A673 (cell line): ENCODE measurements around the gene CHAT. TPM values are rescaled to one million over a fixed set of nuclear protein-coding genes. Genes with fewer than 3 reads are reported as not detected.

ENCODE experiments used
- BruUV-seq: library from RNA; stranded (reverse); fragments of 400-500 nt; replicated peaks from 2 replicates; lab custom pipeline; 2021; lab: Mats Ljungman, UMichigan
- CTCF ChIA-PET: fragments of 300-600 bp; sonication (Branson Sonifier 250); formaldehyde crosslinking; loops from one replicate; lab custom pipeline; 2022; ENCODE audit warnings: antibody characterized with exemption; lab: Charles Lee
- POLR2A ChIA-PET: fragments of 300-600 bp; sonication (Branson Sonifier 250); formaldehyde crosslinking; loops from one replicate; lab custom pipeline; 2022; ENCODE audit warnings: antibody characterized with exemption; ENCODE audit not compliant: low non-redundant PET; lab: Charles Lee
- DNase-seq: peaks from one replicate; pipeline ENCODE4 v3.0.0-alpha.2; 2015; ENCODE audit warnings: low spot score
- H3K27ac ChIP-seq: fragments of 200-600 bp; sonication (generic); 2 replicates; pipeline ENCODE4 v1.5.1; 2016; ENCODE audit warnings: mixed run types, low read depth, mild to moderate bottlenecking, mixed read lengths, antibody characterized with exemption, low read length; ENCODE audit not compliant: poor library complexity, severe bottlenecking
- H3K27me3 ChIP-seq: fragments of 200-600 bp; sonication (generic); replicated peaks from 2 replicates; pipeline ENCODE4 v1.6.1; 2017; ENCODE audit warnings: mixed run types, low read depth, mild to moderate bottlenecking, mixed read lengths, antibody characterized with exemption, low read length; ENCODE audit not compliant: insufficient read depth, poor library complexity
- H3K36me3 ChIP-seq: fragments of 200-600 bp; sonication (generic); 2 replicates; pipeline ENCODE4 v1.6.1; 2016; ENCODE audit warnings: mixed run types, mild to moderate bottlenecking, mixed read lengths, antibody characterized with exemption, low read length; ENCODE audit not compliant: insufficient read depth, poor library complexity, severe bottlenecking
- H3K4me1 ChIP-seq: fragments of 200-600 bp; sonication (generic); 2 replicates; pipeline ENCODE4 v1.6.1; 2017; ENCODE audit warnings: mixed run types, mild to moderate bottlenecking, mixed read lengths, antibody characterized with exemption, low read length; ENCODE audit not compliant: insufficient read depth, poor library complexity, severe bottlenecking
- H3K4me3 ChIP-seq: fragments of 200-600 bp; sonication (generic); 2 replicates; pipeline ENCODE4 v1.5.1; 2016; ENCODE audit warnings: low read depth, mixed run types, mild to moderate bottlenecking, mixed read lengths, low read length; ENCODE audit not compliant: poor library complexity, severe bottlenecking
- H3K9me3 ChIP-seq: fragments of 200-600 bp; sonication (generic); 2 replicates; pipeline ENCODE4 v1.6.1; 2016; ENCODE audit warnings: mixed run types, low read depth, mild to moderate bottlenecking, mixed read lengths, antibody characterized with exemption, low read length; ENCODE audit not compliant: poor library complexity, severe bottlenecking
- CTCF ChIP-seq: fragments of 300-800, 200-600 bp; sonication (generic); conservative IDR thresholded peaks from 2 replicates; pipeline ENCODE4 v1.5.1; 2017; ENCODE audit warnings: low read depth, mild to moderate bottlenecking, antibody characterized with exemption, low read length, moderate library complexity, mixed read lengths
- EZH2 ChIP-seq: fragments of 200-600 bp; sonication (generic); IDR thresholded peaks from 2 replicates; pipeline ENCODE4 v1.6.1; 2017; ENCODE audit warnings: borderline replicate concordance, low read depth, mild to moderate bottlenecking, mixed read lengths, antibody characterized with exemption, low read length; ENCODE audit not compliant: poor library complexity, severe bottlenecking
- intact Hi-C: fragments of 100-400 bp; cut with micrococcal nuclease; formaldehyde crosslinking; loops from one replicate; pipeline ENCODE4 v1.10.0; 2022; ENCODE audit not compliant: unreplicated experiment
- total RNA-seq: library from RNA; stranded (reverse); gene quantifications from 2 replicates; pipeline ENCODE4 v1.2.3, GENCODE V29; 2021

The CHAT gene
- total RNA-seq, 1 experiment from 2014 or later: 0.56 TPM

GRCh38 chr10:49663596-49663995 is 49.8 kb downstream of the CHAT start:
- intact Hi-C loops: no loop called here
- POLR2A ChIA-PET: no interaction called here
- BruUV-seq: no TSS peak

GRCh38 chr10:49664006-49664841 is 50.4 kb downstream of the CHAT start:
- Histone ChIP-seq H3K36me3 (no peaks in the 10 kb centered on the region), H3K4me1 (no peaks in the 10 kb centered on the region), H3K27ac (no peak overlapping the region), H3K9me3 (peaks cover 2% of the 10 kb centered on the region), H3K4me3 (no peak overlapping the region), H3K27me3 (peaks cover 11% of the 10 kb centered on the region)
- CTCF ChIA-PET: no interaction called here
- no peak for DNase-seq
- intact Hi-C loops: no loop called here
- TF ChIP-seq CTCF (no peak), EZH2 (no peak)
- no TSS peak for BruUV-seq
- POLR2A ChIA-PET: no interaction called here

More at GRCh38 chr10:49663596-49663995, 49.8 kb downstream of the CHAT start:
- no peaks in the 10 kb centered on the region for H3K36me3 ChIP-seq
- peaks cover 5% of the 10 kb centered on the region for H3K9me3 ChIP-seq
- H3K4me1 ChIP-seq: no peaks in the 10 kb centered on the region
- DNase-seq: no peak
- no peak overlapping the region for H3K4me3 ChIP-seq
- CTCF ChIA-PET: no interaction called here
- no peak for TF ChIP-seq CTCF
- TF ChIP-seq EZH2: no peak
- peaks cover 7% of the 10 kb centered on the region for H3K27me3 ChIP-seq
- no peak overlapping the region for H3K27ac ChIP-seq

GRCh38 chr10:49664842-49665355 is 51.1 kb downstream of the CHAT start:
- intact Hi-C loops: no loop called here
- no peaks in the 10 kb centered on the region for H3K9me3 ChIP-seq
- no peak for DNase-seq
- H3K36me3 ChIP-seq: no peaks in the 10 kb centered on the region
- no peak for TF ChIP-seq CTCF
- no peak for TF ChIP-seq EZH2
- H3K27ac ChIP-seq: no peak overlapping the region
- H3K4me3 ChIP-seq: no peak overlapping the region
- BruUV-seq: no TSS peak
- ChIA-PET CTCF (no interaction called here), POLR2A (no interaction called here)
- peaks cover 14% of the 10 kb centered on the region for H3K27me3 ChIP-seq
- H3K4me1 ChIP-seq: no peaks in the 10 kb centered on the region
